ENCODE results near the gene ACTN4. TPM values are rescaled to one million over a fixed set of nuclear protein-coding genes. Genes with fewer than 3 reads are reported as not detected.

Gene ACTN4
- total RNA-seq, 1 donor from 2014 or later, result 197 TPM

GRCh38 chr19:38615007-38615581, 32.4 kb upstream of the ACTN4 start:
- H3K27ac Mint-ChIP-seq, result peak overlapping the region; percentile 60
- ATAC-seq (ENCODE audit: low read depth) (no peak), DNase-seq (no peak)
- H3K36me3 Mint-ChIP-seq (ENCODE audit: low read depth), result peaks cover 69% of the 10 kb centered on the region
- ChIA-PET CTCF (interaction anchor here (0.7 kb wide), 1 partner anchor 189 kb away, joined by 3 read pairs; no protein-coding TSS in a partner anchor), POLR2A (interaction anchor here (0.6 to 1.2 kb wide), 6 partner anchors 10 to 425 kb away, joined by 4 to 10 read pairs (median 8); partner anchors contain the start of genes ACTN4 and RINL)
- peaks cover 60% of the 10 kb centered on the region for H3K4me1 Mint-ChIP-seq
- H3K4me3 Mint-ChIP-seq, result peak overlapping the region; percentile 61
- H3K9me3 Mint-ChIP-seq, result no peaks in the 10 kb centered on the region
- TF ChIP-seq CTCF (IDR thresholded peaks at IDR 0.05), result no peak
- intact Hi-C loops (cut with micrococcal nuclease), result loop anchor here (5.0 to 10.0 kb wide), 2 partner anchors 282 to 390 kb away; partner anchors contain the start of genes DPF1, NFKBIB and SIRT2
- no peaks in the 10 kb centered on the region for H3K27me3 Mint-ChIP-seq

- no peaks in the 10 kb centered on the region for H3K27me3 Mint-ChIP-seq
- peaks cover 64% of the 10 kb centered on the region for H3K36me3 Mint-ChIP-seq (ENCODE audit: low read depth)
- ChIA-PET POLR2A (interaction anchor here (0.6 to 3.9 kb wide), 6 partner anchors 27 to 208 kb away, joined by 3 to 45 read pairs (median 6); no protein-coding TSS in a partner anchor), CTCF (interaction anchor here (1.0 kb wide), 1 partner anchor 21 kb away, joined by 3 read pairs; no protein-coding TSS in a partner anchor)
- DNase-seq (no peak), ATAC-seq (ENCODE audit: low read depth) (no peak)
- peaks cover 61% of the 10 kb centered on the region for H3K4me1 Mint-ChIP-seq
- no peaks in the 10 kb centered on the region for H3K9me3 Mint-ChIP-seq
- intact Hi-C loops (cut with micrococcal nuclease), result loop anchor here (5.0 to 10.0 kb wide), 2 partner anchors 281 to 391 kb away; partner anchors contain the start of genes DPF1, NFKBIB and SIRT2
- H3K4me3 Mint-ChIP-seq, result peak overlapping the region; percentile 100
- TF ChIP-seq CTCF (IDR thresholded peaks at IDR 0.05), result no peak
- H3K27ac Mint-ChIP-seq, result peak overlapping the region; percentile 97
Measured at GRCh38 chr19:38616265-38616664, 31.2 kb upstream of the ACTN4 start.

GRCh38 chr19:38617283-38617763, 30.1 kb upstream of the ACTN4 start:
- Mint-ChIP-seq H3K27ac (peak overlapping the region; percentile 97), H3K4me3 (peak overlapping the region; percentile 100), H3K9me3 (no peaks in the 10 kb centered on the region), H3K4me1 (peaks cover 60% of the 10 kb centered on the region), H3K36me3 (ENCODE audit: low read depth) (peaks cover 67% of the 10 kb centered on the region), H3K27me3 (no peaks in the 10 kb centered on the region)
- ATAC-seq (ENCODE audit: low read depth) (peak; percentile 15), DNase-seq (no peak)
- POLR2A ChIA-PET, result interaction anchor here (0.6 to 3.9 kb wide), 30 partner anchors 10 to 818 kb away, joined by 3 to 45 read pairs (median 7); partner anchors contain the start of genes ACTN4, FAM98C, GGN and MRPS12
- CTCF ChIA-PET, result interaction anchor here (0.7 to 4.7 kb wide), 5 partner anchors 19 to 230 kb away, joined by 3 to 49 read pairs (median 11); partner anchors contain the start of genes FAM98C and GGN
- intact Hi-C loops (cut with micrococcal nuclease), result loop anchor here (5.0 to 10.0 kb wide), 2 partner anchors 280 to 393 kb away; partner anchors contain the start of genes DPF1, NFKBIB and SIRT2
- no peak for TF ChIP-seq CTCF (IDR thresholded peaks at IDR 0.05)

GRCh38 chr19:38617764-38618589, 29.5 kb upstream of the ACTN4 start, which contains the start of gene MAP4K1:
TSS of gene MAP4K1 (minus strand) at chr19:38617953. CDS start at chr19:38617895, 58 bp downstream.
- peak within 1 kb of the TSS; percentile 100 for H3K4me3 Mint-ChIP-seq
- peak; percentile 91 for ATAC-seq (ENCODE audit: low read depth)
- DNase-seq, result peak; percentile 90
- H3K36me3 Mint-ChIP-seq (ENCODE audit: low read depth), result peaks cover 67% of the 10 kb centered on the region
- peaks cover 57% of the 10 kb centered on the region for H3K4me1 Mint-ChIP-seq
- no peaks in the 10 kb centered on the region for H3K27me3 Mint-ChIP-seq
- H3K27ac Mint-ChIP-seq, result peak within 1 kb of the TSS; percentile 97
- ChIA-PET POLR2A (interaction anchor here (0.8 to 3.9 kb wide), 32 partner anchors 10 to 818 kb away, joined by 3 to 45 read pairs (median 6); partner anchors contain the start of genes ACTN4, FAM98C, GGN and MRPS12), CTCF (interaction anchor here (0.7 to 4.7 kb wide), 8 partner anchors 18 to 312 kb away, joined by 3 to 49 read pairs (median 6); partner anchors contain the start of genes CATSPERG, FAM98C, GGN and MRPS12)
- TF ChIP-seq CTCF (IDR thresholded peaks at IDR 0.05), result no peak
- no peaks in the 10 kb centered on the region for H3K9me3 Mint-ChIP-seq
- intact Hi-C loops (cut with micrococcal nuclease), result loop anchor here (1.0 to 10.0 kb wide), 8 partner anchors 59 to 711 kb away; partner anchors contain the start of genes DPF1, FAM98C, MRPS12 and NFKBIB
